HEK293T (cell line): Measurements from ENCODE around the gene FGFR1OP2.

Experiments used
- BHLHE40 ChIP-seq: fragments of 450-650 bp; IDR thresholded peaks from 2 replicates; pipeline ENCODE4 v1.6.1; 2016; ENCODE audit warnings: mild to moderate bottlenecking, moderate library complexity, borderline replicate concordance
- CTBP1 ChIP-seq: fragments of 450-650 bp; IDR thresholded peaks from 2 replicates; pipeline ENCODE4 v1.6.1; 2016; ENCODE audit warnings: borderline replicate concordance
- ELF4 ChIP-seq: fragments of 450-650 bp; IDR thresholded peaks from 2 replicates; pipeline ENCODE4 v1.6.1; 2017; ENCODE audit warnings: antibody characterized with exemption
- FOXA1 ChIP-seq: fragments of 450-650 bp; IDR thresholded peaks from 2 replicates; pipeline ENCODE4 v1.6.1; 2016; ENCODE audit warnings: mild to moderate bottlenecking
- FOXK2 ChIP-seq: fragments of 450-650 bp; IDR thresholded peaks from 2 replicates; pipeline ENCODE4 v1.6.1; 2016; ENCODE audit warnings: mild to moderate bottlenecking
- FOXM1 ChIP-seq: fragments of 450-650 bp; IDR thresholded peaks from 2 replicates; pipeline ENCODE4 v1.6.1; 2017; ENCODE audit warnings: mild to moderate bottlenecking, borderline replicate concordance
- HDGF ChIP-seq: fragments of 450-650 bp; IDR thresholded peaks from 2 replicates; pipeline ENCODE4 v1.6.1; 2017; ENCODE audit warnings: antibody characterized with exemption, borderline replicate concordance
- LEF1 ChIP-seq: fragments of 450-650 bp; IDR thresholded peaks from 2 replicates; pipeline ENCODE4 v1.6.1; 2017; ENCODE audit warnings: mild to moderate bottlenecking, borderline replicate concordance
- PKNOX1 ChIP-seq: fragments of 450-650 bp; IDR thresholded peaks from 2 replicates; pipeline ENCODE4 v1.6.1; 2016
- SP1 ChIP-seq: fragments of 450-650 bp; IDR thresholded peaks from 2 replicates; pipeline ENCODE4 v1.6.1; 2017
- SUZ12 ChIP-seq: fragments of 450-650 bp; IDR thresholded peaks from 2 replicates; pipeline ENCODE4 v1.6.1; 2016; ENCODE audit warnings: mild to moderate bottlenecking
- TARDBP ChIP-seq: fragments of 450-650 bp; IDR thresholded peaks from 2 replicates; pipeline ENCODE4 v1.6.1; 2016

GRCh38 chr12:27009881-27010301 is 71.6 kb downstream of the FGFR1OP2 start:
- no peak for TF ChIP-seq BHLHE40
- TF ChIP-seq FOXM1: no peak
- no peak for TF ChIP-seq ELF4
- no peak for TF ChIP-seq CTBP1
- TF ChIP-seq TARDBP: no peak
- TF ChIP-seq PKNOX1: no peak
- TF ChIP-seq SP1: no peak
- no peak for TF ChIP-seq SUZ12
- no peak for TF ChIP-seq FOXK2
- no peak for TF ChIP-seq LEF1
- TF ChIP-seq HDGF: no peak
- TF ChIP-seq FOXA1: no peak
